HG03469 (cell line): ENCODE measurements around the gene MAEA.
"Not testable (repeated sequence)": the region's sequence is repeated elsewhere in the genome, so short reads cannot be mapped to it uniquely, and the experiment has no call there.

Experiments
- ATAC-seq: cut with Tn5 transposase; IDR thresholded peaks from one replicate; pipeline ENCODE4 v1.9.1; 2021; ENCODE audit warnings: mild to moderate bottlenecking, moderate library complexity, moderate number of reproducible peaks; ENCODE audit not compliant: unreplicated experiment

Gene MAEA

DNA sequence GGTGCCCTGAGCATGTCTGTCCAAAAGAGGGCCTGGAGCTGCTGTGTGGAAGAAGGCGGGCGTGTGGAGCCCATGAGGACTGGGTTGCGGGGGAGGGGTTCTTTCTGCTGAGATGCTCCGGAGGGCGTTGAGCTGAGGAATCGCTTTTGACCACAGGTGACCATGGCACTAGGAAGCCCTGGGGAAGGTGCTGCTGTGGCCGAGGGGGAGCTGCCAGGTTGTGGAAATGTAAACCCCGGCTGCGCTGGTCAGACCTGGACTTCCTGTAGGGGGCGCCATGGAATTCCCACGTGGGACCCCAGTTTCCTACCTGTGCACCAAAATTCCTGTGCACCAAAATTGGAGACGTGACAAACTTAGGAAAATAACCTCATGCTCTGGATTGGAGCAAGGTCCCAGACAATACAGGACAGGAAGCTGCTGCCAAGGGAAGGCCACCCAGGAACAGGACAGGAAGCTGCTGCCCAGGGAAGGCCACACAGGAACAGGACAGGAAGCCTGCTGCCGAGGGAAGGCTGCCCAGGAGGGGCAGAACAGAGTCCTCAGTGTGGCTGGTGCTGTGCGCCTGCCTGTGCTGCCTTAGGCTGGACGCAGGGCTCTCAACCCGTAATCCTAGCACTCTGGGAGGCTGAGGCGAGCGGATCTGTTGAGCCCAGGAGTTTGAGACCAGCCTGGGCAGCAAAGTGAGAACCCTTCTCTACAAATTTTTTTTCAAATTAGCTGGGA, 29.0 kb downstream of the MAEA start:
- ATAC-seq: no peak

DNA sequence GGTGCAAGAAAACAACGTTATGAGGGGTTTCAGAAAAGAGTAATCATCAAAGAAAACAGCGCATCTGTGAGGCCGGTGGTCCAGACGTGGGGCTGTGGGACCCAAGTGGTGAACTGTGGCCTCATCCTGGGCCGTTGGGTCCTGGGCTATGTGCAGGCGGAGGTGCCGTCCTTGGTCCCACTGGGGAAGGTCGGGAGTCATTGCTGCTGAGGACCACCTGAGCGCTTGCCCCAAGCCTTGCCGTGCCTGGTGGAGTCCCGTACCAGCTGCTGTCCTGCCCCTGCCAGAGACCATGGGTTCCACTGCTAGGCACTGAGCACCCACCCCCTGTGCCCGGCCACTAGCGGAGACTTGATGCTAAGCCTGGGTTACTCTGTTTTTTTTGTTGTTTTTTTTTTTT, 31.8 kb downstream of the MAEA start:
- no peak for ATAC-seq

DNA sequence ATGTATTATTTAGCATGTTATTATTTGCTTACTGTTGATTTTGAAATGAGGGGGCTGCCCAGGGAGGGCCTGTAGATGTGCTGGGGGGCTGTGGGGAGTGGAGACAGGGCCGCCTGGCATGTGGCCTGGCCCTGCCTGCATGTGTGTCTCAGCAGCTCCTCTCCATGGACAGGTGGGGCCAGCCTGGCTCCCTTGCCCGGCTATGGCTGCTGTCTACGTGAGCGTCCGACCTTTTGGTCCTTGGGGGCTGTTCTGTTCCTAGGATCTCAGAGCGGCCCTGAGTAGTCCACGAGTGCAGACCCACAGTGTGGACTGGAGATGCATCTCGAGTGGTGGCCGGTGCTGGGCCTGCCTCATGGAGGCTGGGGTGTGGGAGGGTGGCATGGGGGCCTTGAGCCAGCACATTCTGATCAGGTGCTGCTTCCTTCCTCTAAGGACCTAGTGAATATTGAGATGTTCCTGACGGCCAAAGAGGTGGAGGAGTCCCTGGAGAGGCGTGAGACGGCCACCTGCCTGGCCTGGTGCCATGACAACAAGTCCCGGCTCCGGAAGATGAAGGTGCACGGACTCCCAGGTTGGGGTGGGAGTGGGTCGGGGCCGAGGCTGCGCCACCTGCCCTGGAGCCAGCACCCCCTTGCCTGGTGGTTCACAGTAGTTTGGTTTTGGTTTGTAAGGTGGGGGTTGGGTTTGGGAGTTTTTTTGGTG, 32.4 kb downstream of the MAEA start:
- no peak for ATAC-seq

DNA sequence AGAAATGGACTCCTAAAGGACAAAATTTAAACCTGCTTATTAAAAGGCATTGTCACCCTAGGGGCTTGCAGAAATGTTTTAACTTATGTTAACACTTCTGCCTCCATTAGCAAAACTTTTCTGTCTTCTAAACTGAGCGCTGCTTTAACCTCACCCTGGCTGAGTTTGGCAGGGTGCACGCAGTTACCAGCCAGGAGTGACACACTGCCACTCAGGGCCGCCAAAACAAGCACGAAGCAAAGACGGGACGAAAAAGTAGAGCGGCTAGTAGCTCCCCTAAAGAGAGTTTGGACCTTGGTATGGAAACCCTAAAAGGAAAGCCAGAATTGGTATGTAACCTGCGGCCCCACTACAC, 33.6 kb downstream of the MAEA start:
- no peak for ATAC-seq

DNA sequence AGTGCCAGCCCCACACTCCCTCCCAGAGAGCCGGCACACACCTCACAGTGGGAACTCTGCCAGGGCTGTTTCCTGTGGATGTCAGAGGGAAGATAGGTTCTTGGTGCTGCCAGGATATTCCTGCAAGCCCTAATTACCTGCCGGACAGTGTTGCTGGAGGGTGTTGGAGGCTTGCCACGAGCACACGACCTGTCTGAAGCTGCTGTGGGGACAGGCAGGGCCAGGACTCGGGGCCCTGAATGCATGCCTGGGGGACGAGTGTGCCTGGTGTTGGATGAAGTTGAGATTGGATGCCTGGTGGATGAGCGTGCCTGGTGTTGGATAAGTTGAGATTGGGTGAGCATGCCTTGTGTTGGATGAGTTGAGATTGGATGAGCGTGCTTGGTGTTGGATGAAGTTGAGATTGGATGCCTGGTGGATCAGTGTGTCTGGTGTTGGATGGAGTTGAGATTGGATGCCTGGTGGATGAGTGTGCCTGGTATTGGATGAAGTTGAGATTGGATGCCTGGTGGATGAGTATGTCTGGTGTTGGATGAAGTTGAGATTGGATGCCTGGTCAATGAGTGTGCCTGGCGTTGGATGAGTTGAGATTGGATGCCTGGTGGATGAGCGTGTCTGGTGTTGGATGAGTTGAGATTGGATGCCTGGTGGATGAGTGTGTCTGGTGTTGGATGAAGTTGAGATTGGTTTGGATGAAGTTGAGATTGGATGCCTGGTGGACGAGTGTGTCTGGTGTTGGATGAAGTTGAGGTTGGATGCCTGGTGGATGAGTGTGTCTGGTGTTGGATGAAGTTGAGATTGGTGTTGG, 34.1 kb downstream of the MAEA start:
- no peak for ATAC-seq

DNA sequence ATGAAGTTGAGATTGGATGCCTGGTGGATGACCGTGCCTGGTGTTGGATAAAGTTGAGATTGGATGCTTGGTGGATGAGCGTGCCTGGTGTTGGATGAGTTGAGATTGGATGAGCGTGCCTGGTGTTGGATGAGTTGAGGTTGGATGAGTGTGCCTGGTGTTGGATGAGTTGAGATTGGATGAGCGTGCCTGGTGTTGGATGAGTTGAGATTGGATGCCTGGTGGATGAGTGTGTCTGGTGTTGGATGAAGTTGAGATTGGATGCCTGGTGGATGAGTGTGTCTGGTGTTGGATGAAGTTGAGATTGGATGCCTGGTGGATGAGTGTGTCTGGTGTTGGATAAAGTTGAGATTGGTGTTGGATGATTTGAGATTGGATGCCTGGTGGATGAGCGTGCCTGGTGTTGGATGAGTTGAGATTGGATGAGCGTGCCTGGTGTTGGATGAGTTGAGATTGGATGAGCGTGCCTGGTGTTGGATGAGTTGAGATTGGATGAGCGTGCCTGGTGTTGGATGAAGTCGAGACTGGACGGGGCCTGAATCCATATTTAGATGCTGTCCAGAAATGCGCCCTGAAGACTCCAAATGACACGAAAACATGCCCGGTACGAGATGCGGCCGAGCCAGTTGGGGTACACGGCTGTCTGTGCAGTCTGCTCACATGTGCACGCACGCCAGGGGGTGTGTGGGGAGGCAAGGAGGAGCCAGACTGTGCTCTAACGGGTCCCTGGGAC, 34.9 kb downstream of the MAEA start:
- not testable (repeated sequence) for ATAC-seq

DNA sequence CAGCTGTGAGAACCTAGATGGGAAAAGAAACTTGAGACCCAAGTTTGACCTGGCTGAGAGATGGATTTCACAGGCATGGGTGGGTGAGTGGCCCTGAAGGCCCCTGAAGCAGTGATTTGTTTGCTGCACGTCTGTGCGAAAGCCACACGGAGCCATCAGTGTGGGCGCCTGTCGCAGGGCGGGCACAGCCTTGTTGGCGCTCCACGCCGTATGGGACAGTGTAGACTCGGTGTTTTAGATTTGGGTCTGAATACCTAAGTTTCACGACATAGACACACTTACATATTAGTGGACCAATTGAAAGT, 35.4 kb downstream of the MAEA start:
- no peak for ATAC-seq

DNA sequence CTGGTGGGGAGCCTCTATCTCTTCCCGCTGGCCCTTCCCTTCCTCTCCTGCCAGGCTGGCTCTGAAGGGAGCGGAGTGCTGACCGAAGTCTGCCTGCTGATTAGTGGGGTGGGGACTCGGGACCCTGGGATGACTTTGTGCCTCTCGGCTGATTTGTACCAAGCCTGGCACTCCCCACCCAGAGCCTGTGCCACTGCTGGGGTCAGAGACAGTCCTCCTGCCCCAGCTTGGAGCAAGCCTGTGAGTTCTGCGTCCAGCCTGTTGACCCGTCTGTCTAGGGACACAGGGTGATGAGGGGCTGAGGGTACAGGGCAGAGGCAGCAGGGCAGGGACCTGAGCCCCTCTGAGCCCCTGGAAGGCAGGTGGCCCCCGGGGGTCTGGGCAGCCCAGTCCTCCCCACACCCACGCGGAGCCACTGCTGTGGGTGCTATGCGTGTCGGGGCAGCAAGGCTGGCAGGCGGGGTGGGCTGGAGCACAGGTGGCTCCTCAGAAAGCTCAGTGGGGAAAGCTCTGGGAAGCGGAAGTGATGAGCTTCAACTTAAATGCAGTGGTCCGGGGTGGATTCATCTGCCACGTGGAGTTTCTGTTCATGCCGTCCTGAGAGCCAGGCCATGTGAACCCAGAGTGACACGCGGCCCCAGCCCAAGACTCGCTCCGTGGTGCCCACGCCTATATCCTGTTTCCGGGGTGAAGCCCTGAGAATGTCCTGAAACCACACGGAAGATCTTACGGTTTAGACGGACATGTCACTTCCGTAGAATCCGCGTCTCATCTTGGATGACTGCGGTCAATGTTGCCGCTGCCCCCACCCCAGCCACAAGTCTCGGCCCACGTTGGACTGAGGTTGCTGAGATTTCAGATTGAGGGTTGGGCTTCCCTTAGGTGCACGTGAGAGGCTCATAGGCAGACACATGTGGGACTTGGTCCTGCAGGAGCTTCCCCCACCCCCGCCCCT, 36.3 kb downstream of the MAEA start:
- no peak for ATAC-seq

DNA sequence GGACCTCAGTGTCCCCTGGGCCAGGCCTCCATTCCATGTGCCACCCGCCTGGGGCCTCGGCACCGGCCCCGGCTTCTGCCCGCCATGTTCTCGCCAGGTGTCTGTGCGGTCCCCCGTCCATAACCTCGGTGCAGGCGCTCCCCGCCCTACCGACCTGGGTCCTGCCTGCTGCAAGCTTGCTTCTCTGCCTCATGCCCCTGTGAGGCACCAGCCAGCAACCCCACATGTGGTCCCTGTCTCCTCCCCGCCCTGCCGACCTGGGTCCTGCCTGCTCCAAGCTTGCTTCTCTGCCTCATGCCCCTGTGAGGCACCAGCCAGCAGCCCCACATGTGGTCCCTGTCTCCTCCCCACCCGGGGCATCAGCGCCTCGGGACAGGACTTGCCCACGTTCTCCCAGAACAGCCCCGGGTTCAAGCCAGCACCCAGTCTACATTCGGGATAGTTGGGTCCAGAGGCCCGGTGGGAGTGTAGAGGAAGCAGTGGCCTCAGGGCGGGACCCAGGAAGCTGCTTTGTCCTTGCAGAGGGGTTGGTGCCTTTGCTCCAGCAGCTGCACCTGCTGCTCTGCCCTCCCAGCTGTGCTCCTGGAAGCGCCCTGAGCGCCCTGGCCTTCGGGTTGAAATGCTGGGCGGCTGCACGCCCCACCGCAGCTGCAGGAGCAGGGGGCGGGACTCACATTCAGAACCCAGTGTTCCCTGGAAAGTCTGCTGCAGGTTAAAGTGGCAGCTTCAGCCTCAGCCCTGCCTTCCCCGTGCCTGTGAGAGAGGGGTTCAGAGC, 37.2 kb downstream of the MAEA start:
- ATAC-seq: no peak

DNA sequence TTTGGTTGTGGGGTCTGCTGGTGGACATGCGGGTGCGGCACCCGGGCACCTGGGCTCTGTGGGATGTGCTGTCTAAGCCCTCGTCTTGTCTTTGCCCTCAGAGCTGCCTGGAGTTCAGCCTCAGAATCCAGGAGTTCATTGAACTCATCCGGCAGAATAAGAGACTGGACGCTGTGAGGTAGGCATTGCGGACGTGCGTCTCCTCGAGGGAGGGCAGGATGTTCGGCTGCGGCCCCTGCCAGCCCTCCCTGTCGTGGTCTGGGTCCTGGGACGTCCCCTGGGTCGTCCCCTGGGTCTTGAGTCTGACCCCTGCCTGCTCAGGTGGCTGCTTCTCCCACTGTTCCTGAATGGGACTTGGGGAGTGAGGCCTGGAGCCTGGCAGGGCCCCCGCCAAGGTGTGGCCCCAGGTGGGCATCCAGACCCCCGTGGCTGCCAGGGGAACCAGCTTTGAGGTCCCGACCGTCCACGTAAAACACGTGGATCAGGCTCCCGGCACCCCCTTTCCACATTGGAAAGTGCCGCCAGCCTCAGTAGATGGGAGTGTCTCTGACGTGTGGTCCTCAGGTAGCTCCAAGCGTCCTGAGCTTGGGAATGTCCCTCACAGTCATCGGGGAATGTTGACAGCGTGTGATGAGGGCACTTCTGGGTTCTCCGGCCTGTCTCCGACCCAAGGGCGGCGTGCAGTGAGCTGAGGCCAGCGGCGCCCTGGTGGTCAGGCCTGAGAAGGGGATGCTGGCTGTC, 38.0 kb downstream of the MAEA start:
- ATAC-seq: no peak

DNA sequence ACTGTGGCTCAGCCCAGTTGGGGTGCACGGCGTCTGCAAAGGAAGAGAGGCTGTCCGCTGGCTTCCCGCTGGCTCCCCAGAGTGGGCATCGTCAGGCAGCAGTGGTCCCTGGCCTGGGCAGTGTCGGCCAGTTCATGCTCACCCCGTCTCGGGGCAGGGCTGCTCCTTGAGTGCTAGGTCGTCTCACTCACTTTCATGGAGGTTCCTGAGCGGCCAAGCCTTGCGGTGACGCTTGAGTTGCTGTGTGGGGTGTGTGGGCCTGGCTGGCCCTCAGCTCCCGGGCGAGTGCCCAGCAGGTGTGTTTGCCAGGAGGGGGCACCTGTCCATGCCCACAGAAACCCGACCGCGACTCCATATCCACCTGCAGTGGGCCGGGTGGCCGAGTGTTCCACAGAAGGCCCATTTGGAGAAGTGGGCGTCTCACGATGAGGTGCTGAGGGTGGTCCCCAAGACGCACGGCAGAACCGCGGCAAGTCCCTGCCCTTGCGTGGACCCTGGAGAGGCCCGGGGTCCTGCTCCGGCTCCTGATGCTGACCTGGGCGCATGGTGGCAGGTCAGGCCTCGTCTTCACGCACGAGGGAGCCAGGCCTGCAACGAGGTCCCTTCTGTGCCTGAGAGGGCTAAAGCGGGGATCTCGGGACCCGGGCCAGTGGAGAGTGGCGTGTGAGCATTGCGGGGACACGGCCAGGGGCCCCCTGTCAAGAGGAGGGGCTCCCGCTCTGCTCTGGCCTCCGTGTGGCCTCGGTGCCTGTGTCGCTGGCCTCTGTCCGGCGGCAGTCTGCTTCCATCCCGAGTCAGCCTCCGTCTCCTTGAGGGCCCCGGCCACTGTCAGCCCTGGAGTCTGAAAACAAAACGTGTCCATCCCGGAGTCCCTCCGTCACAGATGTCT, 38.8 kb downstream of the MAEA start:
- ATAC-seq: no peak

DNA sequence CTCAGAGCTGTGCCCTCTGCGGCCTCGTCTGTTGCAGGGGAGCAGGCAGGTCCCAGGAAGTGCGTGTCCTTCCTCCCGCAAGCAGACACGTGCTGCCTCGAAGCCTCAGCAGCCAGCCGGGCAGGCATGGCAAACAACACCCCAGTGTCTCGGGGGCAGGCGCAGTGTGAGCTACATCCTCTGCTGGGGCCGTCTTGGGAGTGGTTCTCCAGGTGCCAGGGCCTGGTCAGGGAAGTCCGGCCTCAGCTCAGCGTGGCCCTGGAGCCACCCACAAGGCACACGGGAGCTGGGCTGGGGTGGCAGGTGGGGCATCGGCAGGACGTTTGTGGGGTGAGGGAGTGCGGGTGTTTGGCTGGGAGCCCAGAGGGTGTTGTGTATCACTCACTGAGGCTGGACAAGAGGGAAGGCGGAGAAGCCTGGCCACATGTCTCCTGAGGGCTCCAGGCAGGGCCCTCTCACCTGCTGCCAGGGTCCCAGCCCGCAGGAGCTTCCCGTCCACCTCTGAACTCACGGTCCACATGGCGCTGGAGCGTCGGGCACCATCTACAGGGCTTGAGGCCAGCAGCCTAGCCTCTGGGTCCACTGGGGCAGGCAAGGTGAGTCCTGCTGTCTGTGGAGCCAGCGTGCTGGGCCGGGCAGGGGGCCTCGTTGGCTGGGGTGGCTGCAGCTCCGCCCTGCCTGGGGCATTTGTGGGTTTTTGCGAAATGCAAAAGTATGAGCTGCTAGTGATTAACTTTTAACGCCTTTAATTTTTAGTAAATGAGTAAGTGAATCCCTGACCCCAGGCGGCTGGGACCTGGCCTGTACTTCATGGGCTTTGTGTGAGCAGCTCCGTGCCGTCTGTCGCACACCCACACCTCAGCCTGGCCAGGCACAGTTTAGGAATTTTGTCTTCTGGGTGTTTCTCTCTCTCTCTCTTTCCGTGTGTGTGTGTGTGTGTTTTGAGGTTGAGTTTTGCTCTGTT, 40.0 kb downstream of the MAEA start:
- no peak for ATAC-seq

DNA sequence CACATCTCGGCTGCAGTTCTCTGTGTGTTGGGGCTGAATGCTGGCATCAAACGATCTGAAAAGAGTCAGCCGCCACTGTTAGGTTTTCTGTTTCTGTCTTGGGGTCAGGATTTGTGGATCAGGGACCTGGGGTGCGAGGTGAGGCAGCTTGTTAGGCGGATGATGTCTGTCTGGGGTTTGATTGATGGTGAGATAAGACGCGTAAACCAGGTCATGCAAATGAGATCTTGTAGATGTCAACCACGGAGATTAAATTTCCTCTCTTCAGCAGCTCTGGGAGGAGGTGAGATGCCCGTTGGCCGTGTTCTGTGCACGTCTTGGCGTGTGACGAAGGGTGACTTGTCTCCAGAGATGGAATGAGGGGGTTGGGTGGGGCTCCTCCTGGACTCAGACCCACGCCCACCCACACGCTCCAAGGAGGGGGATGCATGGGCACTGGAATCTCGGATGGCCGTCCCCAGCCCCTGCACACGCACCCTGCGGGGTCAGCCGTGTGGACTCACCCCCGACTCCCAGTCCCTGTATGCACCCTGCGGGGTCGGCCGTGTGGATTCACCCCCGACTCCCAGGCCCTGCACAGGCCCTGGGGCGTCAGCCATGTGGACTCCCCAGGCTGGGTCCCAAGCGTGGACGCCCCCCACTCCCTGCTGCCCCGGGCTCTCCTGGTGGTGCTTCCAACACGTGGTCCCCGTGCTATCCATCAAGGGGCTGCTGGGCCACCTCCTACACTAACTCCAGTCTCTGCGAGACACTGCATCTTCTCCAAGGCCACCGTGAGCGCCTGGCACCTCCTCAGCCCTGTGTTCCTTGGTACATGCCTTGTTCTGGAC, 41.3 kb downstream of the MAEA start:
- no peak for ATAC-seq

DNA sequence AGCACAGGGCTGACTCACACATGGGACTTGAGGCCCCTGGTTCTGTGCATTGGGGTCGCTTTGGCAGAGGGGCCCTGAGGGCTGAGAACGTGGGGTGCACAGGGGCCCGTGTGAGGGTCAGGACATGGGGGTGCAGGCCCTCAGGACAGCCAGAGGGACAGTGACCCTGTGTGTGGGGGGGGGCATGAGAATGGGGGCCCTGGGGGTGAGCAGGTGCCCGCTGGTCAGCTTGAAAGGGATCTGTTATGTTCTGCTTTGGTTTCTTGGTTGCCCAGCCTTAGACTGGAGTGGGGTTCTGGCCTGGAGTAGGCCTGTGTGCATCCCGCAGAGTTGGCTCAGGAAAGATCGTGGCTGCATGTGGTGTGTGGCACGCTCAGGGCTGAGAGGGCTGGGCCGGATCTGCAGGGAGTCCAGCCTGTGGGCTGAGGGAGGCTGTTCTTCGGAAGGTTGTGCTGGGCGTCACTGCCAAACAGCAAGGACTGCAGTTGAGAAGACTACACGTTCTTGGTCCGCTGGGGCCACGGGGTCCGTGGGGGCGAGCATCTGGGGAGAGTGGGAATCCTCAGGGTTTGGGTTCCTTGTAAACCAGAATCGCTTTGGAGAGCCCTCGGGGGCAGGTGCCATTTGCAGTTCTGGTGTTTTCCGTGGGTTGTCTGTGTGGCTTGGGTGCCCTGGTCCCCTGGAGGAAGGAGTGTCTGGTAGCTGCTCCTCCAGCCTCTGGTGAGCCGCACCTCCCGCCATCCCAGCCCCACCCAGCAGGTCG, 42.1 kb downstream of the MAEA start:
- no peak for ATAC-seq

DNA sequence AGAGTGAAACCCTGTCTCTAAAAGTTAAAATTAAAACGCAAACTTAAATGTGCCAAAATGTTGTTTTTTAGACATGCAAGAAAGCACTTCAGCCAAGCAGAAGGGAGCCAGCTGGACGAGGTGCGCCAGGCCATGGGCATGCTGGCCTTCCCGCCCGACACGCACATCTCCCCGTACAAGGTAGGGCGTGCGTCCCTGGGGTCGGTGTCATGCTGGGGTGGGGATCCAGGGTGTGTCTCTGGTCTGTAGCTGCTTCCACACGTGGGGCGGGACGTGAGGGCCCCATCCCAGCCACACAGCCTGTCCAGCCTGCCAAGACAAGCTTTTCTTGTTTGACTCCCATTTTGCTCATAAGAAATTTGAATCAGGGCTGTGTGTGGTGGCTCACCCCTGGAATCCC, 43.0 kb downstream of the MAEA start:
- ATAC-seq: no peak
